ENCODE data around the gene MTO1.

DNA sequence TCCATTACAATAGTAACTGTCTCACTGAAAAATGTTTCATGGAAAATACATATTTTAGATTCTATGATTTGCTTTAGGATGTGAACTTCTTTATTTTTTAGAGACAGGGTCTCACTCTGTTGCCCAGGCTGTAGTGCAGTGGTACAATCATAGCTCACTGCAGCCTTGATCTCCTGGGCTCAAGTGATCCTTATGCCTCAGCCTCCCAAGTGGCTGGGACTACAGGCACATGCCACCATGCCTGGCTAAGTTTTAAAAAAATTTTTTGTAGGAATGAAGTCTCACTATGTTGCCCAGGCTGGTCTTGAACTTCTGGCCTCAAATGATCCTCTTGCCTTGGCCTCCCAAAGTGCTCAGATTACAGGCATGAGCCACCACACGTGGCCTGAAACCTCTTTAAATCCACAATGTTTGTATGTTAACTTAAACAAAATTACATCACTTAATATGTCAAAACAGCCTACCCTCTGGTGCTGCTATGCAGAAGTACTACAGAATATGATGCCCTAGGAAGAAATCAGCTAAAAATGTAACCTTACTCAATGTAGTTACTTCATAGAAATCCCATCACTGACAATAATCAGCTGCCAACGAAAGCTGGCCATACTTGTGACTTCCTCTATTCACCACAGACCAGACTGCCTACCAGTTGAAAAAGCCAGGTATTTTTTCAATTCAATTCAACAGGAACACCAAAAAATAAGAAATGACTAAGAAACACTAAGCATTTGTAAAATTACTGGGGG lies 41.7 kb downstream of the MTO1 start:
- TF ChIP-seq, protein P1, sequence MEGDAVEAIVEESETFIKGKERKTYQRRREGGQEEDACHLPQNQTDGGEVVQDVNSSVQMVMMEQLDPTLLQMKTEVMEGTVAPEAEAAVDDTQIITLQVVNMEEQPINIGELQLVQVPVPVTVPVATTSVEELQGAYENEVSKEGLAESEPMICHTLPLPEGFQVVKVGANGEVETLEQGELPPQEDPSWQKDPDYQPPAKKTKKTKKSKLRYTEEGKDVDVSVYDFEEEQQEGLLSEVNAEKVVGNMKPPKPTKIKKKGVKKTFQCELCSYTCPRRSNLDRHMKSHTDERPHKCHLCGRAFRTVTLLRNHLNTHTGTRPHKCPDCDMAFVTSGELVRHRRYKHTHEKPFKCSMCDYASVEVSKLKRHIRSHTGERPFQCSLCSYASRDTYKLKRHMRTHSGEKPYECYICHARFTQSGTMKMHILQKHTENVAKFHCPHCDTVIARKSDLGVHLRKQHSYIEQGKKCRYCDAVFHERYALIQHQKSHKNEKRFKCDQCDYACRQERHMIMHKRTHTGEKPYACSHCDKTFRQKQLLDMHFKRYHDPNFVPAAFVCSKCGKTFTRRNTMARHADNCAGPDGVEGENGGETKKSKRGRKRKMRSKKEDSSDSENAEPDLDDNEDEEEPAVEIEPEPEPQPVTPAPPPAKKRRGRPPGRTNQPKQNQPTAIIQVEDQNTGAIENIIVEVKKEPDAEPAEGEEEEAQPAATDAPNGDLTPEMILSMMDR (IDR thresholded peaks at IDR 0.05): no peak
- TF ChIP-seq ZBTB21 (CRISPR knock-in tag; IDR thresholded peaks at IDR 0.05; ENCODE audit: borderline replicate concordance): no peak

Measured in WTC11 (cell line).